ENCODE measurements around the gene KIF13A.
"Not testable (repeated sequence)": the region's sequence is repeated elsewhere in the genome, so short reads cannot be mapped to it uniquely, and the experiment has no call there.

The KIF13A gene

GRCh38 chr6:17987447-17987696 lies at the start of gene KIF13A:
TSS of gene KIF13A (minus strand) at chr6:17987635. CDS start at chr6:17987463, 172 bp downstream.
- no peak for DNase-seq

GRCh38 chr6:18036781-18037180 lies 49.3 kb upstream of the KIF13A start:
- no peak for DNase-seq

GRCh38 chr6:18035330-18035854 lies 48.0 kb upstream of the KIF13A start:
- no peak for DNase-seq

- no peak for DNase-seq
These were observed 47.4 kb upstream of the KIF13A start for GRCh38 chr6:18034798-18035202.

GRCh38 chr6:18031680-18032256 lies 44.3 kb upstream of the KIF13A start:
- DNase-seq = no peak

GRCh38 chr6:18031189-18031588 lies 43.8 kb upstream of the KIF13A start:
- no peak for DNase-seq

GRCh38 chr6:18028332-18028731 lies 40.9 kb upstream of the KIF13A start:
- DNase-seq = no peak

GRCh38 chr6:18025596-18025995 lies 38.2 kb upstream of the KIF13A start:
- DNase-seq = no peak

GRCh38 chr6:18024876-18025275 lies 37.4 kb upstream of the KIF13A start:
- DNase-seq = no peak

GRCh38 chr6:18023891-18024290 lies 36.5 kb upstream of the KIF13A start:
- DNase-seq = no peak

- no peak for DNase-seq
These were observed 35.2 kb upstream of the KIF13A start for GRCh38 chr6:18022398-18023231.

- DNase-seq = no peak
These were observed 33.9 kb upstream of the KIF13A start for GRCh38 chr6:18021166-18021850.

GRCh38 chr6:18020545-18020944 lies 33.1 kb upstream of the KIF13A start:
- not testable (repeated sequence) for DNase-seq

GRCh38 chr6:18019539-18020534 lies 32.4 kb upstream of the KIF13A start:
- DNase-seq = no peak

GRCh38 chr6:18019133-18019532 lies 31.7 kb upstream of the KIF13A start:
- DNase-seq = not testable (repeated sequence)

- DNase-seq = no peak
These were observed 29.3 kb upstream of the KIF13A start for GRCh38 chr6:18016698-18017097.

- DNase-seq = no peak
These were observed 28.7 kb upstream of the KIF13A start for GRCh38 chr6:18016133-18016532.

GRCh38 chr6:18011287-18011686 lies 23.9 kb upstream of the KIF13A start:
- DNase-seq = no peak

- DNase-seq = not testable (repeated sequence)
These were observed 23.1 kb upstream of the KIF13A start for GRCh38 chr6:18010540-18010939.

GRCh38 chr6:18004256-18004985 lies 17.0 kb upstream of the KIF13A start:
- no peak for DNase-seq

GRCh38 chr6:17999425-17999824 lies 12.0 kb upstream of the KIF13A start:
- no peak for DNase-seq

- DNase-seq = no peak
These were observed 11.0 kb upstream of the KIF13A start for GRCh38 chr6:17998442-17998841.
